Omental fat pad (tissue), 4 donors: Measurements from ENCODE around the gene MYBPC2. TPM values are rescaled to one million over a fixed set of nuclear protein-coding genes. Genes with fewer than 3 reads are reported as not detected.

ENCODE experiments used
- ATAC-seq: fragments of 150-250 bp; one replicate; pipeline ENCODE4 v1.9.1; 2016; ENCODE audit warnings: mild to moderate bottlenecking, moderate library complexity; ENCODE audit not compliant: low FRiP score
- DNase-seq: peaks from one replicate; pipeline ENCODE4 v3.0.0-alpha.2; 2019; ENCODE audit warnings: low spot score
- CTCF ChIP-seq, 3 donors: fragments of 450-650 bp; IDR thresholded peaks; one replicate each; pipeline ENCODE4 v1.5.1; 2016 to 2017; ENCODE audit warnings: antibody characterized with exemption in 3 of 3, mild to moderate bottlenecking in 3 of 3, moderate library complexity in 2 of 3
- total RNA-seq, 4 donors: library from RNA; depleted of rRNA; stranded (reverse); fragments of >200 nt; gene quantifications; one replicate each; pipeline ENCODE4 v1.1.0, GENCODE V29; 2016

MYBPC2 gene
- total RNA-seq, 4 donors from 2014 or later, result 0.09 to 0.12 TPM; not detected in 2

- ATAC-seq (no peak), DNase-seq (no peak)
- no peak for TF ChIP-seq CTCF (IDR thresholded peaks at IDR 0.05)
Measured at GRCh38 chr19:50459638-50460037, 26.9 kb downstream of the MYBPC2 start.

GRCh38 chr19:50460161-50460765, 27.6 kb downstream of the MYBPC2 start:
- no peak for ATAC-seq
- TF ChIP-seq CTCF (IDR thresholded peaks at IDR 0.05), result no peak

GRCh38 chr19:50461066-50461875, 28.6 kb downstream of the MYBPC2 start:
- DNase-seq, result no peak
- peak in 2 of 3 donors; percentile 36 to 46 for TF ChIP-seq CTCF (IDR thresholded peaks at IDR 0.05)
- peak; percentile 33 for ATAC-seq

More at GRCh38 chr19:50460161-50460765, 27.6 kb downstream of the MYBPC2 start:
- no peak for DNase-seq

DNA sequence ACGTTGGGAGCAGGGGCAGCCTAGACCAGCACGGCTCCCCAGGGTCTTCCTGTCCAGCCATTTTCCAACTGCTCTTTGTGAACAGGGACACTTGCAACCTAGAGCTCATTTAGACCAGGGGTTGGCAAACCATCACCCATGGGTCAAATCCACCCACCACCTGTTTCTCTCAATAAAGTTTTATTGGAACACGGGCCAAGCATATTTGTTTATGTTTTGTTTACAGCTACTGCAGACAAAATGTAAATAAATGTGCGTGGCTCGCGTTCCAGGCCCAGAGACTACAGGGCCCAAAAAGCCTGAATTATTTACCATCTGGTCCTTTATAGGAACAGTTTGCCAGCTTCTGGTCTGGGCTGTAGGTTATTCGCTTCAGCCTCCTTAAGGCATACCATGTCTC, 30.3 kb downstream of the MYBPC2 start:
- DNase-seq (no peak), ATAC-seq (no peak)
- no peak for TF ChIP-seq CTCF (IDR thresholded peaks at IDR 0.05)

GRCh38 chr19:50464348-50464747, 31.7 kb downstream of the MYBPC2 start:
- no peak for TF ChIP-seq CTCF (IDR thresholded peaks at IDR 0.05)
- ATAC-seq (no peak), DNase-seq (no peak)

- DNase-seq (no peak), ATAC-seq (no peak)
- no peak for TF ChIP-seq CTCF (IDR thresholded peaks at IDR 0.05)
Measured at GRCh38 chr19:50465000-50465399, 32.3 kb downstream of the MYBPC2 start.
